IMR-90 (cell line): Measurements from ENCODE around the gene SELENOO. TPM values are rescaled to one million over a fixed set of nuclear protein-coding genes. Genes with fewer than 3 reads are reported as not detected.
A peak's percentile ranks its signal among the peaks of the same experiment; 100 is the strongest.

Experiments used
- ATAC-seq: fragments of 200-7000 bp; cut with Tn5 transposase; 2 replicates; pipeline ENCODE4 v1.9.1; 2020; ENCODE audit warnings: low read depth, mild to moderate bottlenecking, moderate library complexity
- BruUV-seq: library from RNA; stranded (reverse); fragments of 400-500 nt; replicated peaks from 2 replicates; lab custom pipeline; 2021; lab: Mats Ljungman, UMichigan
- CTCF ChIA-PET: fragments of 300-600 bp; formaldehyde crosslinking; extraction: SDS; loops from one replicate; lab custom pipeline; 2021; ENCODE audit warnings: antibody characterized with exemption; lab: Yijun Ruan, JAX
- POLR2A ChIA-PET: fragments of 300-600 bp; sonication (Branson Sonifier 250); formaldehyde crosslinking; loops from one replicate; lab custom pipeline; 2022; ENCODE audit warnings: antibody characterized with exemption; ENCODE audit not compliant: unreplicated experiment; lab: Charles Lee
- DNase-seq: peaks from one replicate; pipeline ENCODE4 v3.0.0; 2013
- H2AFZ ChIP-seq: replicated peaks from 2 replicates; pipeline ENCODE3; 2013; ENCODE audit warnings: low read length, mild to moderate bottlenecking; ENCODE audit not compliant: poor library complexity
- H2AK5ac ChIP-seq: 2 replicates; pipeline ENCODE4 v1.6.1; 2013; ENCODE audit warnings: low read depth, low read length, inconsistent platforms
- H2AK9ac ChIP-seq: replicated peaks from 2 replicates; pipeline ENCODE3; 2013; ENCODE audit warnings: mild to moderate bottlenecking, low read depth, low read length, moderate library complexity; ENCODE audit not compliant: poor library complexity
- H2BK120ac ChIP-seq: 2 replicates; pipeline ENCODE4 v1.6.1; 2013; ENCODE audit warnings: low read depth, low read length, inconsistent platforms
- H2BK15ac ChIP-seq: 3 replicates; pipeline ENCODE4 v1.6.1; 2013; ENCODE audit warnings: low read depth, low read length, inconsistent platforms
- H2BK20ac ChIP-seq: 2 replicates; pipeline ENCODE4 v1.6.1; 2013; ENCODE audit warnings: low read depth, mild to moderate bottlenecking, inconsistent platforms, low read length, moderate library complexity
- H2BK5ac ChIP-seq: 2 replicates; pipeline ENCODE4 v1.6.1; 2013; ENCODE audit warnings: mild to moderate bottlenecking, low read depth, low read length, inconsistent platforms; ENCODE audit not compliant: poor library complexity, severe bottlenecking
- H3K14ac ChIP-seq: replicated peaks from 2 replicates; pipeline ENCODE4 v1.6.1; 2013; ENCODE audit warnings: low read depth, low read length, inconsistent platforms
- H3K18ac ChIP-seq: 2 replicates; pipeline ENCODE4 v1.6.1; 2013; ENCODE audit warnings: low read depth, low read length, control low read depth
- H3K23ac ChIP-seq: 2 replicates; pipeline ENCODE4 v1.6.1; 2013; ENCODE audit warnings: low read depth, low read length, inconsistent platforms
- H3K27ac ChIP-seq: 2 replicates; pipeline ENCODE4 v1.5.1; 2013; ENCODE audit warnings: mild to moderate bottlenecking, control low read depth, low read length; ENCODE audit not compliant: insufficient read depth
- H3K27me3 ChIP-seq: 2 replicates; pipeline ENCODE4 v1.6.1; 2013; ENCODE audit warnings: low read length; ENCODE audit not compliant: control insufficient read depth, insufficient read depth
- H3K36me3 ChIP-seq: 2 replicates; pipeline ENCODE4 v1.6.1; 2013; ENCODE audit warnings: low read length, mixed read lengths; ENCODE audit not compliant: control insufficient read depth, insufficient read depth
- H3K4ac ChIP-seq: 2 replicates; pipeline ENCODE4 v1.6.1; 2013; ENCODE audit warnings: low read depth, low read length, inconsistent platforms
- H3K4me1 ChIP-seq: 2 replicates; pipeline ENCODE4 v1.6.1; 2013; ENCODE audit warnings: low read length, mixed read lengths; ENCODE audit not compliant: control insufficient read depth, insufficient read depth
- H3K4me2 ChIP-seq: 2 replicates; pipeline ENCODE4 v1.6.1; 2013; ENCODE audit warnings: low read depth, mild to moderate bottlenecking, control low read depth, low read length, moderate library complexity
- H3K4me3 ChIP-seq: 2 replicates; pipeline ENCODE4 v1.5.1; 2013; ENCODE audit warnings: low read depth, mild to moderate bottlenecking, control low read depth, low read length, moderate library complexity; ENCODE audit not compliant: insufficient read depth
- H3K56ac ChIP-seq: 2 replicates; pipeline ENCODE4 v1.6.1; 2013; ENCODE audit warnings: low read length, inconsistent platforms; ENCODE audit not compliant: insufficient read depth; ENCODE audit errors: extremely low read depth
- H3K79me1 ChIP-seq, 2 experiments: 2 replicates each; pipeline ENCODE4 v1.6.1; 2013; ENCODE audit warnings: low read length in 2 of 2, inconsistent platforms in 1 of 2, low read depth in 1 of 2
- H3K9ac ChIP-seq: 2 replicates; pipeline ENCODE4 v1.6.1; 2013; ENCODE audit warnings: low read depth, low read length, control low read depth
- H3K9me1 ChIP-seq: 2 replicates; pipeline ENCODE4 v1.6.1; 2013; ENCODE audit warnings: low read length, inconsistent platforms; ENCODE audit not compliant: insufficient read depth
- H3K9me3 ChIP-seq: 2 replicates; pipeline ENCODE4 v1.6.1; 2013; ENCODE audit warnings: low read length; ENCODE audit not compliant: control insufficient read depth, insufficient read depth
- H4K20me1 ChIP-seq: 2 replicates; pipeline ENCODE4 v1.6.1; 2013; ENCODE audit warnings: low read length, inconsistent platforms; ENCODE audit not compliant: insufficient read depth
- H4K5ac ChIP-seq: 2 replicates; pipeline ENCODE4 v1.6.1; 2013; ENCODE audit warnings: mild to moderate bottlenecking, low read depth, low read length, control low read depth
- H4K8ac ChIP-seq, 2 experiments: 2 replicates each; pipeline ENCODE4 v1.6.1; 2013; ENCODE audit warnings: low read depth in 2 of 2, low read length in 2 of 2, control low read depth in 1 of 2, inconsistent platforms in 1 of 2
- H4K91ac ChIP-seq: 2 replicates; pipeline ENCODE4 v1.6.1; 2013; ENCODE audit warnings: low read depth, low read length, inconsistent platforms; ENCODE audit not compliant: insufficient read depth
- BHLHE40 ChIP-seq: fragments of 150-350 bp; IDR thresholded peaks from 2 replicates; pipeline ENCODE4 v1.6.1; 2016; ENCODE audit warnings: mild to moderate bottlenecking, low read depth, low read length
- CEBPB ChIP-seq: IDR thresholded peaks from 2 replicates; pipeline ENCODE4 v1.6.1; 2012; ENCODE audit warnings: low read depth, low read length, improper control_type of control experiment
- FOS ChIP-seq: fragments of 150-350 bp; IDR thresholded peaks from 2 replicates; pipeline ENCODE4 v1.6.1; 2016; ENCODE audit warnings: low read depth, low read length
- MAFK ChIP-seq: IDR thresholded peaks from 2 replicates; pipeline ENCODE4 v1.6.1; 2012; ENCODE audit warnings: low read depth, low read length, improper control_type of control experiment
- MAZ ChIP-seq: IDR thresholded peaks from 2 replicates; pipeline ENCODE4 v1.6.1; 2012; ENCODE audit warnings: low read depth, mild to moderate bottlenecking, low read length, improper control_type of control experiment, moderate library complexity, borderline replicate concordance
- NFE2L2 ChIP-seq: fragments of 150-350 bp; IDR thresholded peaks from 2 replicates; pipeline ENCODE4 v1.6.1; 2016; ENCODE audit warnings: low read depth, mild to moderate bottlenecking, low read length
- POLR2A ChIP-seq: IDR thresholded peaks from 2 replicates; pipeline ENCODE4 v1.6.1; 2012; ENCODE audit warnings: mild to moderate bottlenecking, low read depth, low read length
- RAD21 ChIP-seq: IDR thresholded peaks from 2 replicates; pipeline ENCODE4 v1.6.1; 2012; ENCODE audit warnings: low read length, improper control_type of control experiment
- RCOR1 ChIP-seq: IDR thresholded peaks from 2 replicates; pipeline ENCODE4 v1.6.1; 2012; ENCODE audit warnings: mild to moderate bottlenecking, low read length, improper control_type of control experiment; ENCODE audit not compliant: insufficient replicate concordance
- RFX5 ChIP-seq: IDR thresholded peaks from 2 replicates; pipeline ENCODE4 v1.8.0; 2012; ENCODE audit warnings: low read depth, mild to moderate bottlenecking, low read length, moderate library complexity
- SMC3 ChIP-seq: fragments of 150-350 bp; IDR thresholded peaks from 2 replicates; pipeline ENCODE4 v1.6.1; 2016; ENCODE audit warnings: low read depth, mild to moderate bottlenecking, antibody characterized with exemption, low read length, moderate library complexity
- WGBS, 2 experiments: methylation state at CpG; one replicate each; pipeline versions ENCODE4 v1.1.5 to v1.1.7; 2013; ENCODE audit warnings: missing lambda C conversion rate in 2 of 2; ENCODE audit not compliant: insufficient read length in 1 of 2; ENCODE audit errors: extremely low coverage in 2 of 2; 5-methylcytosine and 5-hydroxymethylcytosine counted together
- dilution Hi-C: fragments of 300-500 bp; cut with HindIII; formaldehyde crosslinking; loops from one replicate; pipeline ENCODE4 v1.14.3; 2018; ENCODE audit warnings: low sequenced_read_pairs; ENCODE audit not compliant: unreplicated experiment
- in situ Hi-C: fragments of 300-500 bp; cut with MboI; formaldehyde crosslinking; loops from 3 replicates; pipeline ENCODE4 v1.14.3; 2019; ENCODE audit warnings: low sequenced_read_pairs, inconsistent platforms, mixed read lengths
- intact Hi-C: fragments of 100-400 bp; cut with micrococcal nuclease; formaldehyde crosslinking; loops from 2 replicates; pipeline ENCODE4 v1.10.0; 2022
- polyA plus RNA-seq, 3 experiments: library from polyadenylated mRNA; depleted of rRNA; stranded (reverse); fragments of >200 nt; gene quantifications; 2 replicates each; pipeline ENCODE4 v1.2.3, GENCODE V29; 2012; ENCODE audit warnings: low replicate concordance in 1 of 3
- total RNA-seq: library from RNA; depleted of rRNA; stranded (reverse); fragments of >200 nt; gene quantifications from 2 replicates; pipeline ENCODE4 v1.2.3, GENCODE V29; 2012
- TF ChIP-seq, protein P1 (sequence below): conservative IDR thresholded peaks from 2 replicates; pipeline ENCODE4 v1.5.1; 2012; ENCODE audit warnings: mild to moderate bottlenecking, low read depth, low read length, improper control_type of control experiment
- TF ChIP-seq, protein P2 (sequence below): fragments of 150-350 bp; IDR thresholded peaks from 2 replicates; pipeline ENCODE4 v1.6.1; 2017; ENCODE audit warnings: mild to moderate bottlenecking, antibody characterized with exemption, low read length, low read depth

The SELENOO gene
- total and polyA plus RNA-seq, 2 of the 4 experiments (the other 2 are of a cell fraction): 10.4 to 21.4 TPM

DNA sequence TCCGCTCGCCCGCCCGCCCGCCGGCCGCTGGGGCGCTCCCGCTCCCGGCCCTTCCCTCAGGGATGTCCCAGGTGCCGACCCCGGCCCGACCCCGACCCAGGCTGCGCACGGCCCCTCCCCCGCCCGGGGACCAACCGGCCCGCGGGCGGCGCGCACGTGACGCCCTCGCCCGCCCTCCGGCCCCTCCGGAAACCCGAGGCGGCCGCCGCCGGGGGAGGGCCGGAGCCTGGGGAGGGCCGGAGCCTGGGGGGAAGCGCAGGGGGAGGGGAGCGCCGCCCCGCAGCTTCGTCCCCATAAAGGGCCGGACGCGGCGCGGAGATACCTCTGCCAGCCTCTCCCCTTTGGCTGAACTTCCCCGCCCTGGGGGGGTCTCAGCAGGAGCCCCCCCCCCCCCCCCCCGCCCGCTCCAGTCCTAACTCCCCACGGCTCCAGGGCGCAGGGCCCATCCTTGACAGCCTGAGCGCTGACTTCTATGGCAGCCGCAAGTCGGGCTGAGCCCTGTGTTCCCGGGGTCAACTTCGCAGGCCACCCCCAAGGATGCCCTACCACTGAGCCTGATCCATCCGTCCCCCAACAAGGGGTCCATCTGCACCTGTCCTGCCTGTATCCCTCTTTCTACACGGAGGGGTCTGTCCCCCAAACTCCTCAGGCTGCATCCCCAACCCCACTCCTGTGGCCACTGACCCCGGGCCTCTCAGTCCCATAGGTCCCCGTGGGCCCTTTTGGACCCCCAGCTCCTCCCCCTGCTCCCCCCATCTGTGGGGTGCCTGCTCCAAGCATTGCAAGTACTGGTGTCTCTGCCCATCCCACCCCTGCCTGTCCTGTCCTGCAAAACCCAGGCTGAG lies 61.0 kb downstream of the SELENOO start, which contains the start of gene MAPK12:
Gene MAPK12 (minus strand): TSS at position 69 of the 845 bp plus-strand sequence. CDS start 174 bp downstream, outside the sequence.
- peak within 1 kb of the TSS; percentile 30; the same call in 1 of the 2 replicates for H3K18ac ChIP-seq
- dilution Hi-C loops (no loop called here), intact Hi-C loops (no loop called here), in situ Hi-C loops (no loop called here)
- DNase-seq (no peak), ATAC-seq (peak; percentile 81)
- H4K5ac ChIP-seq: peak within 1 kb of the TSS; percentile 73
- H3K27ac ChIP-seq: peak within 1 kb of the TSS; percentile 87
- H3K4me3 ChIP-seq: peak within 1 kb of the TSS; percentile 90
- peak within 1 kb of the TSS; percentile 96 for H2AK5ac ChIP-seq
- H3K4ac ChIP-seq: peak within 1 kb of the TSS; percentile 86
- no TSS peak for BruUV-seq
- peak within 1 kb of the TSS; percentile 99 for H2AK9ac ChIP-seq
- no peaks in the 10 kb centered on the region for H3K27me3 ChIP-seq
- ChIA-PET POLR2A (no interaction called here), CTCF (interaction anchor here (1.2 kb wide), 1 partner anchor 11 kb away, joined by 3 read pairs; the partner anchor contains the start of gene HDAC10)
- H3K23ac ChIP-seq: peak within 1 kb of the TSS; percentile 97
- peaks cover 17% of the 10 kb centered on the region for H3K4me1 ChIP-seq
- H3K9me3 ChIP-seq: no peaks in the 10 kb centered on the region
- H3K36me3 ChIP-seq: peaks cover 10% of the 10 kb centered on the region; the same call in 1 of the 2 replicates
- H4K91ac ChIP-seq: peak within 1 kb of the TSS; percentile 62
- H3K14ac ChIP-seq: peak within 1 kb of the TSS; percentile 91
- peak within 1 kb of the TSS; percentile 73 for H3K4me2 ChIP-seq
- WGBS, 2 experiments: 0% methylated on average over 14 of the region's 61 CpGs; no CpG with 5 or more reads in 1 of the 2 experiments
- H3K9ac ChIP-seq: peak within 1 kb of the TSS; percentile 69
- 0 out of 2 replicates have a peak within 1 kb of the TSS, but pooled peaks have one; percentile 48 for H2BK120ac ChIP-seq
- H3K9me1 ChIP-seq: peaks cover 4% of the 10 kb centered on the region; the same call in 1 of the 2 replicates
- H2BK15ac ChIP-seq: peak within 1 kb of the TSS; percentile 80; the same call in 1 of the 3 replicates
- no peak within 1 kb of the TSS for H2BK20ac ChIP-seq
- peak within 1 kb of the TSS; percentile 76; the same call in 1 of the 2 replicates for H3K56ac ChIP-seq
- H4K8ac ChIP-seq: peak within 1 kb of the TSS; percentile 88 to 93
- H4K20me1 ChIP-seq: peaks cover 24% of the 10 kb centered on the region
- peak within 1 kb of the TSS; percentile 61 for H2BK5ac ChIP-seq
- peaks cover 9 to 38% of the 10 kb centered on the region in 2 experiments; a peak in 3 of 4 replicates for H3K79me1 ChIP-seq
- H2AFZ ChIP-seq: peak within 1 kb of the TSS; percentile 84
- TF ChIP-seq MAZ (peak; percentile 69; the same call in 1 of the 2 replicates), BHLHE40 (peak; percentile 73), NFE2L2 (no peak), SMC3 (no peak), FOS (no peak), POLR2A (no peak), MAFK (no peak), RCOR1 (no peak), CEBPB (no peak), RFX5 (no peak), RAD21 (no peak)
- TF ChIP-seq, protein P1, sequence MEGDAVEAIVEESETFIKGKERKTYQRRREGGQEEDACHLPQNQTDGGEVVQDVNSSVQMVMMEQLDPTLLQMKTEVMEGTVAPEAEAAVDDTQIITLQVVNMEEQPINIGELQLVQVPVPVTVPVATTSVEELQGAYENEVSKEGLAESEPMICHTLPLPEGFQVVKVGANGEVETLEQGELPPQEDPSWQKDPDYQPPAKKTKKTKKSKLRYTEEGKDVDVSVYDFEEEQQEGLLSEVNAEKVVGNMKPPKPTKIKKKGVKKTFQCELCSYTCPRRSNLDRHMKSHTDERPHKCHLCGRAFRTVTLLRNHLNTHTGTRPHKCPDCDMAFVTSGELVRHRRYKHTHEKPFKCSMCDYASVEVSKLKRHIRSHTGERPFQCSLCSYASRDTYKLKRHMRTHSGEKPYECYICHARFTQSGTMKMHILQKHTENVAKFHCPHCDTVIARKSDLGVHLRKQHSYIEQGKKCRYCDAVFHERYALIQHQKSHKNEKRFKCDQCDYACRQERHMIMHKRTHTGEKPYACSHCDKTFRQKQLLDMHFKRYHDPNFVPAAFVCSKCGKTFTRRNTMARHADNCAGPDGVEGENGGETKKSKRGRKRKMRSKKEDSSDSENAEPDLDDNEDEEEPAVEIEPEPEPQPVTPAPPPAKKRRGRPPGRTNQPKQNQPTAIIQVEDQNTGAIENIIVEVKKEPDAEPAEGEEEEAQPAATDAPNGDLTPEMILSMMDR: no peak
- TF ChIP-seq, protein P2, sequence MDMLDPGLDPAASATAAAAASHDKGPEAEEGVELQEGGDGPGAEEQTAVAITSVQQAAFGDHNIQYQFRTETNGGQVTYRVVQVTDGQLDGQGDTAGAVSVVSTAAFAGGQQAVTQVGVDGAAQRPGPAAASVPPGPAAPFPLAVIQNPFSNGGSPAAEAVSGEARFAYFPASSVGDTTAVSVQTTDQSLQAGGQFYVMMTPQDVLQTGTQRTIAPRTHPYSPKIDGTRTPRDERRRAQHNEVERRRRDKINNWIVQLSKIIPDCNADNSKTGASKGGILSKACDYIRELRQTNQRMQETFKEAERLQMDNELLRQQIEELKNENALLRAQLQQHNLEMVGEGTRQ: peak; percentile 85
